ENCODE results near the gene RNPEP. TPM values are rescaled to one million over a fixed set of nuclear protein-coding genes. Genes with fewer than 3 reads are reported as not detected.

RNPEP gene
- total and polyA plus RNA-seq, 2 of the 13 experiments (the other 11 are each of a cell fraction or from before 2014, with no cell fraction given), result 20.6 to 38.4 TPM

DNA sequence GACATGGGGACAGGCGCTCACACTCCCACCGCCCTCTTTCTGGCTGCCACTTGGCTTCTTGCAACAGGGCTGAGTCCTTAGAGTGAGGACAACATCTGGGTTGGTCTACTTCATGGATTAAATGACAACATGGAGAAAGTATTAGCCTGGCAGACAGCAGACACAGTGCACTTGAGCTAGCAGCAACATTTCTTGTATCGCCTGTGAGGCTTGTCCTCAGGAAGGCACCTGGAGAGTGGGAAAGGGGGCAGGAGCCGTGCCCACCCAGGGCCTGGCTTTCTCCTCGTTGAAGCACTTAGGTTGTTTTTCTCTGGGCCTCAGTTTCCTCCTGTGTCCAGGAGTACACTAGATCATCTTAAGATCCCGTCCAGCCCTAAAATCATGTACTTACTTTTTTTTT lies 31.6 kb downstream of the RNPEP start:
- no TSS peak for BruUV-seq (replicated peaks)
- H3K4me2 ChIP-seq (ENCODE audit: low read depth, low read length), result peak overlapping the region; percentile 26; the same call in 1 of the 2 replicates
- peaks cover 57% of the 10 kb centered on the region for H4K20me1 ChIP-seq (ENCODE audit: insufficient read depth, low read length)
- no peak overlapping the region for H3K9ac ChIP-seq (ENCODE audit: insufficient read depth, low read depth, low read length)
- no peaks in the 10 kb centered on the region for H3K9me3 ChIP-seq (ENCODE audit: low read length)
- H3K4me1 ChIP-seq (ENCODE audit: insufficient read depth, low read length), result peaks cover 80% of the 10 kb centered on the region
- ChIA-PET CTCF (ENCODE audit: low intra/inter-chr PET ratio, low total read pairs) (no interaction called here), POLR2A (interaction anchor here (1.5 kb wide), 1 partner anchor 21 kb away, joined by 4 read pairs; no protein-coding TSS in a partner anchor)
- no peak for FAIRE-seq
- no peak for DNase-seq (ENCODE audit: low spot score)
- ATAC-seq, result no peak
- in situ Hi-C loops (cut with HindIII; ENCODE audit: extremely low pct_ligation_motif_present, low pct_unique_long_range_greater_than_20kb), result loop anchor here (5.0 kb wide), 1 partner anchor 103 kb away; no protein-coding TSS in a partner anchor
- no peak overlapping the region; a peak in 1 of 6 replicates for H3K4me3 ChIP-seq (replicated peaks in 1 of 3; ENCODE audit: insufficient read depth in 1 of 3, low read depth in 2 of 3, low read length in 3 of 3)
- H3K27me3 ChIP-seq (ENCODE audit: control insufficient read depth in 1 of 2, insufficient read depth in 2 of 2, low read length in 2 of 2), result no peaks in the 10 kb centered on the region; a peak in 1 of 5 replicates
- 93% methylated on average over 4 of the region's 6 CpGs for WGBS (ENCODE audit: low lambda C conversion rate)
- no peak overlapping the region for H3K27ac ChIP-seq (ENCODE audit: extremely low read length, insufficient read depth, low read length)
- intact Hi-C loops (cut with micrococcal nuclease; ENCODE audit: unreplicated experiment), result no loop called here
- H2AFZ ChIP-seq (ENCODE audit: low read length), result no peak overlapping the region
- TF ChIP-seq, protein P1, sequence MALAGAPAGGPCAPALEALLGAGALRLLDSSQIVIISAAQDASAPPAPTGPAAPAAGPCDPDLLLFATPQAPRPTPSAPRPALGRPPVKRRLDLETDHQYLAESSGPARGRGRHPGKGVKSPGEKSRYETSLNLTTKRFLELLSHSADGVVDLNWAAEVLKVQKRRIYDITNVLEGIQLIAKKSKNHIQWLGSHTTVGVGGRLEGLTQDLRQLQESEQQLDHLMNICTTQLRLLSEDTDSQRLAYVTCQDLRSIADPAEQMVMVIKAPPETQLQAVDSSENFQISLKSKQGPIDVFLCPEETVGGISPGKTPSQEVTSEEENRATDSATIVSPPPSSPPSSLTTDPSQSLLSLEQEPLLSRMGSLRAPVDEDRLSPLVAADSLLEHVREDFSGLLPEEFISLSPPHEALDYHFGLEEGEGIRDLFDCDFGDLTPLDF (CRISPR knock-in tag; IDR thresholded peaks at IDR 0.05), result no peak
- TF ChIP-seq RBFOX2 (IDR thresholded peaks at IDR 0.05; ENCODE audit: low read depth, low read length) (0 out of 2 replicates have a peak, but pooled peaks have one; percentile 17), NFATC3 (CRISPR knock-in tag; IDR thresholded peaks at IDR 0.05) (no peak), ZNF530 (CRISPR knock-in tag; IDR thresholded peaks at IDR 0.05; ENCODE audit: low read depth) (no peak)
- TF ChIP-seq, protein P2, sequence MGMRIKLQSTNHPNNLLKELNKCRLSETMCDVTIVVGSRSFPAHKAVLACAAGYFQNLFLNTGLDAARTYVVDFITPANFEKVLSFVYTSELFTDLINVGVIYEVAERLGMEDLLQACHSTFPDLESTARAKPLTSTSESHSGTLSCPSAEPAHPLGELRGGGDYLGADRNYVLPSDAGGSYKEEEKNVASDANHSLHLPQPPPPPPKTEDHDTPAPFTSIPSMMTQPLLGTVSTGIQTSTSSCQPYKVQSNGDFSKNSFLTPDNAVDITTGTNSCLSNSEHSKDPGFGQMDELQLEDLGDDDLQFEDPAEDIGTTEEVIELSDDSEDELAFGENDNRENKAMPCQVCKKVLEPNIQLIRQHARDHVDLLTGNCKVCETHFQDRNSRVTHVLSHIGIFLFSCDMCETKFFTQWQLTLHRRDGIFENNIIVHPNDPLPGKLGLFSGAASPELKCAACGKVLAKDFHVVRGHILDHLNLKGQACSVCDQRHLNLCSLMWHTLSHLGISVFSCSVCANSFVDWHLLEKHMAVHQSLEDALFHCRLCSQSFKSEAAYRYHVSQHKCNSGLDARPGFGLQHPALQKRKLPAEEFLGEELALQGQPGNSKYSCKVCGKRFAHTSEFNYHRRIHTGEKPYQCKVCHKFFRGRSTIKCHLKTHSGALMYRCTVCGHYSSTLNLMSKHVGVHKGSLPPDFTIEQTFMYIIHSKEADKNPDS (CRISPR knock-in tag; IDR thresholded peaks at IDR 0.05), result no peak
- H3K36me3 ChIP-seq (replicated peaks in 1 of 2; ENCODE audit: control insufficient read depth in 1 of 2, insufficient read depth in 2 of 2, low read length in 2 of 2), result peaks cover 23 to 40% of the 10 kb centered on the region in 2 experiments
- peaks cover 32% of the 10 kb centered on the region for H3K79me2 ChIP-seq (ENCODE audit: insufficient read depth, low read length)

Measured in HepG2 (cell line).